NT2/D1 (cell line): ENCODE results near the gene BACH1.

Experiments
- DNase-seq: peaks from one replicate; pipeline ENCODE4 v3.0.0-alpha.2; 2011; ENCODE audit warnings: low read depth, low spot score
- H3K27me3 ChIP-seq: 2 replicates; pipeline ENCODE4 v1.6.0; 2011; ENCODE audit warnings: mild to moderate bottlenecking; ENCODE audit not compliant: insufficient read length, insufficient read depth
- H3K36me3 ChIP-seq: 2 replicates; pipeline ENCODE4 v1.6.1; 2011; ENCODE audit warnings: mild to moderate bottlenecking, low read length, mixed read lengths; ENCODE audit not compliant: insufficient read depth, insufficient read length
- H3K4me1 ChIP-seq: 2 replicates; pipeline ENCODE4 v1.5.1; 2011; ENCODE audit not compliant: insufficient read depth, insufficient read length
- H3K4me3 ChIP-seq: 2 replicates; pipeline ENCODE4 v1.5.1; 2011; ENCODE audit warnings: low read depth; ENCODE audit not compliant: insufficient read length
- H3K9ac ChIP-seq: 2 replicates; pipeline ENCODE4 v1.6.0; 2011; ENCODE audit warnings: low read depth; ENCODE audit not compliant: insufficient read length
- H3K9me3 ChIP-seq: 2 replicates; pipeline ENCODE4 v1.5.1; 2011; ENCODE audit warnings: mild to moderate bottlenecking, low read length; ENCODE audit not compliant: insufficient read depth
- SUZ12 ChIP-seq: IDR thresholded peaks from 2 replicates; pipeline ENCODE4 v1.6.1; 2011; ENCODE audit not compliant: insufficient read length, insufficient read depth; ENCODE audit errors: extremely low read depth
- YY1 ChIP-seq: IDR thresholded peaks from 2 replicates; pipeline ENCODE4 v1.6.1; 2011; ENCODE audit not compliant: insufficient read length, insufficient read depth
- ZNF274 ChIP-seq: IDR thresholded peaks from 2 replicates; pipeline ENCODE4 v1.6.1; 2011; ENCODE audit warnings: mild to moderate bottlenecking, low read depth, low read length

BACH1 gene

GRCh38 chr21:29384683-29385359 is 86.1 kb downstream of the BACH1 start:
- Histone ChIP-seq H3K4me3 (no peak overlapping the region), H3K4me1 (no peaks in the 10 kb centered on the region), H3K9ac (no peak overlapping the region), H3K36me3 (no peaks in the 10 kb centered on the region), H3K9me3 (no peaks in the 10 kb centered on the region), H3K27me3 (no peaks in the 10 kb centered on the region)
- no peak for DNase-seq
- TF ChIP-seq SUZ12 = no peak
- no peak for TF ChIP-seq YY1
- TF ChIP-seq ZNF274 = no peak

- no peaks in the 10 kb centered on the region for H3K9me3 ChIP-seq
- TF ChIP-seq ZNF274 = no peak
- no peak for TF ChIP-seq SUZ12
- no peak for TF ChIP-seq YY1
- H3K27me3 ChIP-seq = no peaks in the 10 kb centered on the region
- H3K4me1 ChIP-seq = no peaks in the 10 kb centered on the region
- no peak overlapping the region for H3K4me3 ChIP-seq
- DNase-seq = no peak
- no peaks in the 10 kb centered on the region for H3K36me3 ChIP-seq
- H3K9ac ChIP-seq = no peak overlapping the region
Observed at GRCh38 chr21:29385934-29386520, 87.3 kb downstream of the BACH1 start.

DNA sequence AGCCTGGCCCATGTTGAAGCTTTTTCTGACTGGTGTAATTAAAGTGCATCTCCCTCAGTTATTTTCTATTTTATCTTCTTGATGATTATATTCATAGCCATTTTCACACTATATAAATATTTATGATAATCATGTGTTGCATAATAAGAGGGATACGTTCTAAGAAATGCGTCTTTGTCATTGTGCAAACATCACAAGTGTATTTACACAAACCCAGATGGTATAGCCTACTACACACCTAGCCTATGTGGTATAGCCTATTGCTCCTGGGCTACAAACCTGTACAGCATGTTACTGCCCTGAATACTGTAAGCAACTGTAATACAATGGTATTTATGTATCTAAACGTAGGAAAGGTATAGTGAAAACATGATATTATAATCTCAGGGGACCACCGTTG is 88.1 kb downstream of the BACH1 start:
- H3K27me3 ChIP-seq = no peaks in the 10 kb centered on the region
- no peaks in the 10 kb centered on the region for H3K4me1 ChIP-seq
- DNase-seq = no peak
- H3K4me3 ChIP-seq = no peak overlapping the region
- H3K36me3 ChIP-seq = no peaks in the 10 kb centered on the region
- H3K9me3 ChIP-seq = peaks cover 5% of the 10 kb centered on the region; the same call in 1 of the 2 replicates
- H3K9ac ChIP-seq = no peak overlapping the region
- no peak for TF ChIP-seq SUZ12
- no peak for TF ChIP-seq ZNF274

- Histone ChIP-seq H3K4me1 (no peaks in the 10 kb centered on the region), H3K27me3 (no peaks in the 10 kb centered on the region), H3K9me3 (peaks cover 5% of the 10 kb centered on the region; the same call in 1 of the 2 replicates), H3K36me3 (no peaks in the 10 kb centered on the region), H3K9ac (no peak overlapping the region), H3K4me3 (no peak overlapping the region)
- DNase-seq = no peak
- TF ChIP-seq ZNF274 (no peak), YY1 (no peak), SUZ12 (no peak)
Observed at GRCh38 chr21:29387598-29387997, 88.9 kb downstream of the BACH1 start.

DNA sequence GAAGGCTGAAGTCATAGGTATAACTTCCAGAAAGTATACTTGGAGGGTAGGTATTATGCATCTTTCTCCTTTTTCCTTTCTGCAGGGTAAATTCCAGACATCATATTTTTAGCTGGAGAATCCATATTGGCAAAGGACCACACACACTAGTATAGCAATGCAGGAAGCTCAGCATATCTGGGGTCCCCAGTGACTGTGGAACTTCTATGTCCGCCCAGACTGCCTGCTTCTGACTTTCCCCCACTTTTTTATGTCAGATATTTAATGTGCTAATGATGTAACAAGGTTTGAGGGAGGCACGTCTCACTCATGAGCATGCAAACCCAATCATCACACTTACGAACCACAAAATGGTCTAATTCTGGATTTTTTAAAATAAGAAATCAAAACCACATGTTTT is 90.4 kb downstream of the BACH1 start:
- Histone ChIP-seq H3K9ac (no peak overlapping the region), H3K9me3 (peaks cover 9% of the 10 kb centered on the region; the same call in 1 of the 2 replicates), H3K4me3 (no peak overlapping the region), H3K4me1 (no peaks in the 10 kb centered on the region), H3K36me3 (no peaks in the 10 kb centered on the region), H3K27me3 (no peaks in the 10 kb centered on the region)
- TF ChIP-seq SUZ12 (no peak), YY1 (no peak), ZNF274 (no peak)
- DNase-seq = no peak

GRCh38 chr21:29390778-29391177 is 92.1 kb downstream of the BACH1 start:
- Histone ChIP-seq H3K36me3 (no peaks in the 10 kb centered on the region), H3K27me3 (no peaks in the 10 kb centered on the region), H3K4me1 (no peaks in the 10 kb centered on the region), H3K9me3 (peaks cover 9% of the 10 kb centered on the region; the same call in 1 of the 2 replicates), H3K4me3 (no peak overlapping the region), H3K9ac (no peak overlapping the region)
- TF ChIP-seq SUZ12 (no peak), ZNF274 (no peak), YY1 (no peak)
- no peak for DNase-seq

GRCh38 chr21:29394051-29394450 is 95.3 kb downstream of the BACH1 start:
- no peak for DNase-seq

More at GRCh38 chr21:29394051-29394450, 95.3 kb downstream of the BACH1 start:
- no peak overlapping the region for H3K9ac ChIP-seq
- H3K4me3 ChIP-seq = no peak overlapping the region
- H3K36me3 ChIP-seq = no peaks in the 10 kb centered on the region
- TF ChIP-seq SUZ12 = no peak
- no peak for TF ChIP-seq YY1
- TF ChIP-seq ZNF274 = no peak
- peaks cover 9% of the 10 kb centered on the region; the same call in 1 of the 2 replicates for H3K9me3 ChIP-seq
- no peaks in the 10 kb centered on the region for H3K4me1 ChIP-seq
- H3K27me3 ChIP-seq = no peaks in the 10 kb centered on the region
